ENCODE measurements around the gene IVNS1ABP. TPM values are rescaled to one million over a fixed set of nuclear protein-coding genes. Genes with fewer than 3 reads are reported as not detected.

The IVNS1ABP gene
- total RNA-seq, 1 donor from 2014 or later = 201 TPM

- Mint-ChIP-seq H3K36me3 (ENCODE audit: insufficient read depth) (no peaks in the 10 kb centered on the region), H3K27ac (no peak overlapping the region), H3K4me1 (ENCODE audit: low read depth) (no peaks in the 10 kb centered on the region), H3K9me3 (ENCODE audit: low read depth) (no peaks in the 10 kb centered on the region), H3K4me3 (ENCODE audit: low read depth) (no peak overlapping the region), H3K27me3 (no peaks in the 10 kb centered on the region)
- TF ChIP-seq CTCF (IDR thresholded peaks at IDR 0.05; ENCODE audit: unreplicated experiment) = no peak
- DNase-seq (ENCODE audit: low spot score, unreplicated experiment) = no peak
Measured at GRCh38 chr1:185265314-185265713, 51.7 kb downstream of the IVNS1ABP start.

- Mint-ChIP-seq H3K36me3 (ENCODE audit: insufficient read depth) (no peaks in the 10 kb centered on the region), H3K4me1 (ENCODE audit: low read depth) (no peaks in the 10 kb centered on the region), H3K4me3 (ENCODE audit: low read depth) (no peak overlapping the region), H3K9me3 (ENCODE audit: low read depth) (no peaks in the 10 kb centered on the region), H3K27ac (no peak overlapping the region), H3K27me3 (no peaks in the 10 kb centered on the region)
- no peak for TF ChIP-seq CTCF (IDR thresholded peaks at IDR 0.05; ENCODE audit: unreplicated experiment)
- no peak for DNase-seq (ENCODE audit: low spot score, unreplicated experiment)
Measured at GRCh38 chr1:185263780-185264179, 53.3 kb downstream of the IVNS1ABP start.

GRCh38 chr1:185263292-185263691 lies 53.8 kb downstream of the IVNS1ABP start:
- Mint-ChIP-seq H3K9me3 (ENCODE audit: low read depth) (no peaks in the 10 kb centered on the region), H3K4me3 (ENCODE audit: low read depth) (no peak overlapping the region), H3K36me3 (ENCODE audit: insufficient read depth) (no peaks in the 10 kb centered on the region), H3K4me1 (ENCODE audit: low read depth) (peaks cover 2% of the 10 kb centered on the region), H3K27ac (no peak overlapping the region), H3K27me3 (no peaks in the 10 kb centered on the region)
- no peak for TF ChIP-seq CTCF (IDR thresholded peaks at IDR 0.05; ENCODE audit: unreplicated experiment)
- DNase-seq (ENCODE audit: low spot score, unreplicated experiment) = no peak

- Mint-ChIP-seq H3K27me3 (no peaks in the 10 kb centered on the region), H3K9me3 (ENCODE audit: low read depth) (no peaks in the 10 kb centered on the region), H3K27ac (no peak overlapping the region), H3K4me3 (ENCODE audit: low read depth) (no peak overlapping the region), H3K36me3 (ENCODE audit: insufficient read depth) (no peaks in the 10 kb centered on the region), H3K4me1 (ENCODE audit: low read depth) (peaks cover 2% of the 10 kb centered on the region)
- no peak for TF ChIP-seq CTCF (IDR thresholded peaks at IDR 0.05; ENCODE audit: unreplicated experiment)
- no peak for DNase-seq (ENCODE audit: low spot score, unreplicated experiment)
Measured at GRCh38 chr1:185262151-185262550, 54.9 kb downstream of the IVNS1ABP start.

GRCh38 chr1:185260611-185261010 lies 56.4 kb downstream of the IVNS1ABP start:
- Mint-ChIP-seq H3K36me3 (ENCODE audit: insufficient read depth) (no peaks in the 10 kb centered on the region), H3K4me1 (ENCODE audit: low read depth) (peaks cover 2% of the 10 kb centered on the region), H3K27me3 (no peaks in the 10 kb centered on the region), H3K27ac (no peak overlapping the region), H3K4me3 (ENCODE audit: low read depth) (no peak overlapping the region), H3K9me3 (ENCODE audit: low read depth) (no peaks in the 10 kb centered on the region)
- TF ChIP-seq CTCF (IDR thresholded peaks at IDR 0.05; ENCODE audit: unreplicated experiment) = no peak
- DNase-seq (ENCODE audit: low spot score, unreplicated experiment) = no peak
